CD4-positive, alpha-beta T cell treated with Interleukin-1 beta for 1 hour (primary cell): ENCODE measurements around the gene SREK1IP1.
"Not testable (repeated sequence)": the region's sequence is repeated elsewhere in the genome, so short reads cannot be mapped to it uniquely, and the experiment has no call there.

ENCODE experiments used
- DNase-seq, 2 donors: peaks; one replicate each; pipeline ENCODE4 v3.0.0-alpha.2; 2020 to 2022

Gene SREK1IP1

DNA sequence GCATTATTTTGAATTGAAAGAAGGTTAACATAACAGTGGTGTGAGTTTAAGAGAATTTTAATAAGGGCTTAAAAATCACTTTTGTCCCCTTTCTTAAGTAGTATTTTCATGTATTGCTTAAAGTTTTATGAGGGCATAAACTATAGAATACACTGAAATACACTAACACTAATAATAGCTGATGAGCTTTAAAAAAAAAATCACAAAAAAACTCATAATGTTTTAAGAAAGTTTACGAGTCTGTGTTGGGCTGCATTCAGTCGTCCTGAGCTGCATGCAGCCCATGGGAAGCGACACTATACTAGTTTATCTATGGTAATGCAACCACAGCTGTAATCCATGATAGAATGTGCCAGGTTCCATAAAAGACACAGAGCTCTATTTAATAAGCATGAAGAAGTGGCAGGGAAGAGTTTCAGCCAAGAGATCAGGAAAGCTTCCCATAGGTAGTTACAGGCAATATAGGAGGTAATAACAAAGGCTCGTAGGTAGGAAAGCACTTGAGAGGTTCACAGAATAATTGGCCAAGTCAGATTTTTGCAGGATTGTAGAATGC is 4.5 kb downstream of the SREK1IP1 start:
- no peak for DNase-seq

DNA sequence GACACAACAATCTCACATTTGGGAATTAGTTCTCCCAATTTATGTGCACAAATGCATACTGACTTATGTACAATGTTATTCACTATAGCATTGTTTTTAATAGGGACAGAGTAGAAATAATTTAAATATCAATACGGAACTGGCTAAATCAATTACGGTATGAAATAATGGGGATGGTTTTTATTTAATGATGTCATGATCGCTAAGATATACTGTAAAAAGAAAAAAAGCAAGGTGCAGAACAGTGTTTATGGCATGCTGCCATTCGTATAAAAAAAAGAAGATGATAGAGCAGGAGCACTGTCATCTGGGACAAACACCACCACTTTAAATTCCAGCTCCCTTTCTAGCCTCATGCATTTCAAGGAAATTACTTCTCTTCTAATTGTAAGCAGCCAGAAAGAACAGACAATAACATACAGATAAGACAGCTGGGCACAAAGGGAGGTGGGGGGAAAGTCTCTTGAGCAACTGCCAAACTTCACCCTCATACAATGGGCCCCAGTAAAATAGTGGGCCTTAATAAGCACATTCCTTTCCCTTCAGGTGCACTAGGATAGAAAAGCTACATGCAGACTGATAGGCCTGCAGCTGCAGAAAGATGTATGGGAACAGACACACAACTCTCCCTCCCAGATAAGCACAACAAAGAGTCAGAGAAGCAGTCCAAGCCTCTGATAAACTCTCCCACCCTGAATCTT is 8.4 kb downstream of the SREK1IP1 start:
- DNase-seq = no peak

DNA sequence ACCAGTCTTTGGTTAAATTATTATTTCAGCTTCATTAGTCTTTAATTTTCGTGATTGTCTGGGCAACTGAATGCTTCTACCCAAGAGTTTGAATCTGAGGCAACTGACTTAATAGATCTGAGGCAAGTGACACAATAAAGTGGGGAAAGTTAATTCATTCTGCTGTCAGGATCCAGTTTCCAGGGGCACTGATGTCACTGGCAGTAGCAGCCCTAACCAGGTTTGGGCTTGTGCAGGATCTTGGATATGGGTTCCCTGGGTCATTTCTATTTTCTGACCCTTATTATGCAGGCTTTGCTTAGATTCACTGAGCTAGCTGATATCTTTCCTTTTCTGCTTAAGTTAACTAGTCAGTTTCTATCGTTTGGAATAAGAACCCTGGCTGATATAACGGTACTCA is 9.6 kb downstream of the SREK1IP1 start:
- no peak for DNase-seq

DNA sequence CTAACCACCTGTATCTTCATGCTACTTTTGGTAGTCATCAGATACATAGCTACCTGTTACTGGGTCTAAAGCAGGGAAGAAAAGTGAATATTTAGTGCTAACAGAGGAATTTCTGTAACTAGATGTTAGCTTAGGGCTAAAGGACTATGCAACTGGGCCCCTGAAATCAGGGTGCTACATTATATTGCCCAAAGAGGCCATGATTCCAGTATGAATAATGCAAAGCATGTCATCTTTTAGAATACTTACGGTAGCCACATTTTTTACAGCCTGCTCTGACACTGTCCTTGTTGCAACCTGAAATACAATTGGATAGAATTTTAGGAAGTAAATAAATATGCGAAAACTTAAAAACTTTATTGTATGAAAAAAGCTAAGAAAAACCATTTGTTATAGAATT is 14.4 kb downstream of the SREK1IP1 start:
- no peak for DNase-seq

DNA sequence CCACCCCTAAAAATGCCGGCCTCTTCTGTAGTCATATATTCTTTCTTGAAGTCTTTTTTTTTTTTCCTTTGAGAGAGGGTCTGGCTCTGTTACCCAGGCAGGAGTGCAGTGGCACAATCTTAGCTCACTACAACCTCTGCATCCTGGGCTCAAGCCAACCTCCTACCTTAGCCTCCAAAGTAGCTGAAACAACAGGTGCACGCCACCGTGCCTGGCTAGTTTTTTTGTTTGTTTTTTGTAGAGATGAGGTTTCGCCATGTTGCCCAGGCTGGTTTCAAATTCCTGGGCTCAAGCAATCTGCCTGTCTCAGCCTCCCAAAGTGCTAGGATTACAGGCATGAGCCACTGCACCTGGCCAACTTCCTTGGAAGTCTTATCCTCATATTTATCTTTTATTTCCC is 19.1 kb downstream of the SREK1IP1 start:
- no peak for DNase-seq

DNA sequence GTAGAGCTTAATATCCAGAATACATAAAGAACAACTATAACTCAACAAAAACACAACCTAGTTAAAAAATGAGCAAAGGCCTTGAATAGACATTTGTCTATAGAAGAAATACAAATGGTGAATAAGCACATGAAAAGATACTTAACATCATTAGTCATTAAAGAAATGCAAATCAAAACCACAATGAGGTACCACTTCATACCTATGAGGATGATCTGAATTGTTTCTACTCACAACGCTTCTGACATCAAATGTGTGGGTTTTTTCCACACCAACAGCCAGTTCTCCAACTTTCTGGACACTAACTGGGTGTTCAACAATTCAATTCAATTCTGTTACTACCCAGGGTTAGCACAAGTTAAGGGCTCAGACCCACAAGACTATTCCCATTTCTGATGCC is 22.0 kb downstream of the SREK1IP1 start:
- DNase-seq = no peak

DNA sequence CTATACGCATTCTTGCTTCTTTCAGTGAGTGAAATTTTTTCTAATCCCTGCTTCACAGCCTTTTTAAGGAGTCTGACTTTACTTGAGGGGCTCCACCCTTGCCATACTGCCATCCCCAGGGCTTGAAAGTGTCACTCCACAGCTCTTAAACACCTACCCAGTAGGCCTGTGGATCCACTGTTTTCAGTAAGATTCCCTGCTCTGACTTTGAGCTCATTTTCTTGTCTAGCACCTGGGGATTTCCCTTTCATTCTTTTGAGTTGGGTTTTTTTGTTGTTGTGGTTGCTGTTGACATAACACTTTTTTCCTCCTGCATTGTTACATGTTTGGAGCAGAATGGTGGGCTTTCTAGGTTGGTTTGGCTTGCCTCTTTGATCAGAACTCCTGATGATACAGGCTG is 23.6 kb downstream of the SREK1IP1 start:
- no peak for DNase-seq

DNA sequence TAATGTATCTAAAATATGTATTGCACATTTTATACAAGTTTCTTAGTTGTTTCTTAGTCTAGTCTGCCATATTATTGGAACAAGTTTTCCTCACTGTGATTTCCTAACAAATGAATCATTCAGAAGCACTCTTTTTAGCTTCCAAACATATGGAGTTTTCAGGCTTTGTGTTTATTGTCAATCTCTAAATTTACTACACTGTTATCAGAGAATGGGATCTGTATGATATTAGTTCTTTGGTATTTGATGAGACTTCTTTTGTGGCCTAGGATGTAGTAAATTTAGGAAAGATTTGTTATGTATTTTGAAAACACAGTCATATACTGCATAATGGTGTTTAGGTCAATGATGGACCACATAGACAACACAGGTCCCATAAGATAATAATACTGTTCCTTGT is 25.7 kb downstream of the SREK1IP1 start:
- no peak for DNase-seq

DNA sequence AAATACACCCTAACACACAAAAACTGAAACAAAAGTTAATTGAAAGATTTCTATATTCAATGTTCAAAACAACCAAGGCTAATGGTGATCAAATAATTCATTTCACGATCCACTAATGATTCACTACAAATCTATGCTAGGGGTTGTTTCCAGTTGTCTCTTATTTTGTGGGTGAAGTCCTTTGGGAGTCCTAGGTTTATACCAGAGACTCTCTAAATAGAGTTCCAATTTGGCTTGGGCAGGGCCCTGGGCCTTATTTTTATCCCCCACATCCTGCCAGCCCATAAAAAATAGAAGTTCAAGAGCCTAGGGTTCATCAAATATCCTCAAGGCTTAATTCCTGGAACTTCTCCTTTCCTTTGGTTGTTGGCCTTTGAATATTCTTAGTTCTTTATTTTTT is 26.1 kb downstream of the SREK1IP1 start:
- no peak for DNase-seq

DNA sequence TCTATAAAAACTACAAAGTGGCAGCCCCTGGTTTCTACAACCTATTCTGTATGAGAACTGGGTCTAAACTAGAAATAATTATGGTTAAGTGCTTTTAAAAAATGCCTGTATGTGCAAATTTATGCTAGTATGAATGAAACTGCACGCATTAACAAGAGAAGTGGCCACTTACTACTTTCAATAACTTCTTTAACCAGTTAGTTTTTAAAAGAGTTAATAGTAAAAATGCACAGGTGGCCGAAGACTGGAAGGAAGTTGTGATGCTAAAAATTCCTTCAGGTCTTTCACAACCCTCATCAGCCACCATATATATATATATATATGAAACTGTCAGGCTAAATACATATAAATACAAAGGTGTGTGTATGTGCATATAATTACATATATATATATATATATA is 41.3 kb downstream of the SREK1IP1 start:
- DNase-seq = no peak

DNA sequence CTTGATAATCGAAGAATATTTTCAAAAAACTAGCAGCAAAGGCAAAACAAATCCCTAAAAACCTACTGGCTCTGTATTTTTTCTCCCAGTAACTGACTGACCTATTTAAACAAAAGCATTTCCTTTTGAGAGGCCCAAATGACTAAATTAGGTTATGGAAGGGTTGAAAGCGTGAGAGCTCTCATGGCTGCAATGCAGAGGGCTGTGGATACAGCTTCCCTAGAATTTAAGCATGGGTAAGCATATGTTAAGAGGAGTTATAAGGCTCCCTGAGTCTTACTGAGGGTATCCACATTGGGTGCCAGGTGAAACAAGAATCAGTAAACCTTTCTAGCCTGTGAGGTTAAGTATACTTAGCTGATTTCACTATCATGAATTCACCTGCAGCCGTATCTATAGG is 45.9 kb downstream of the SREK1IP1 start:
- no peak for DNase-seq

DNA sequence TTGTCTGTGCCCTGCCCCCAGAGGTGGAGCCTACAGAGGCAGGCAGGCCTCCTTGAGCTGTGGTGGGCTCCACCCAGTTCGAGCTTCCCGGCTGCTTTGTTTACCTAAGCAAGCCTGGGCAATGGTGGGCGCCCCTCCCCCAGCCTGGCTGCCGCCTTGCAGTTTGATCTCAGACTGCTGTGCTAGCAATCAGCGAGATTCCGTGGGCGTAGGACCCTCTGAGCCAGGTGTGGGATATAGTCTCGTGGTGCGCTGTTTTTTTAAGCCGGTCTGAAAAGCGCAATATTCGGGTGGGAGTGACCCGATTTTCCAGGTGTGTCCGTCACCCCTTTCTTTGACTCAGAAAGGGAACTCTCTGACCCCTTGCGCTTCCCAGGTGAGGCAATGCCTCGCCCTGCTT is 54.0 kb downstream of the SREK1IP1 start:
- not testable (repeated sequence) for DNase-seq

DNA sequence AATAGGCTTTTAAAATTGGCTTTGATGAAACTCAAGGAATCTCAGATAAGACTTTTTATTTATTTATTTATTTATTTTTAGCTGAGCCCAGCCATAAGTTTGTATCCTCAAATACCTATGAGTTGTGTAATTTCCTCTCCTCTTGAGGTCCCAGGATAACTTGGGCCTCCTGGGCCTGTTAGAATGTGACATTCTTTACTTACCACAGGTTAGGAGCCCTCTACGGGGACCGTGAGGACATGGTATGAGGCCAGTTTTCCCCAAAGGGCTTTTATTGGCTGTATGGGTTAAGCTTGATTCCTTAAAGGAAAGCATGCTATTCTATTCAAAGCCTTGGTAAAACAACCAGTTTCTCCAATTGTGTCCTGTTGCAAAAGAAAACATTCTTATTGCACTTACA is 61.3 kb downstream of the SREK1IP1 start:
- DNase-seq = no peak

DNA sequence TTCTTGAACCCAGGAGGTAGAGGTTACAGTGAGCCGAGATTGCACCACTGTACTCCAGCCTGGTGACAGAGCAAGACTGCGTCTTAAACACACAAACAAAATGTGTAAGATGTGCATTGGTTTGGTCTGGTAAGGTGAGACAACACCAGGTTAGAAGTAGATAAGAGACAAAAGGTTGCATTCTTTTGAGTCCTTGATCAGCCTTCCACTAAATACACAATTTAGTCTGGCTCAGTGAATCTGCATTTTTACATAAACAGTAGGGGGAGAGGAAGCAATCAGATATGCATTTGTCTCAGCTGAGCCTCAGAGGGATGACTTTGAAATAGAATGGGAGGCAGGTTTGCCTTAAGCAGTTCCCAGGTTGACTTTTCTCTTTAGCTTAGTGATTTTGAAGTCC is 62.4 kb downstream of the SREK1IP1 start:
- not testable (repeated sequence) for DNase-seq

DNA sequence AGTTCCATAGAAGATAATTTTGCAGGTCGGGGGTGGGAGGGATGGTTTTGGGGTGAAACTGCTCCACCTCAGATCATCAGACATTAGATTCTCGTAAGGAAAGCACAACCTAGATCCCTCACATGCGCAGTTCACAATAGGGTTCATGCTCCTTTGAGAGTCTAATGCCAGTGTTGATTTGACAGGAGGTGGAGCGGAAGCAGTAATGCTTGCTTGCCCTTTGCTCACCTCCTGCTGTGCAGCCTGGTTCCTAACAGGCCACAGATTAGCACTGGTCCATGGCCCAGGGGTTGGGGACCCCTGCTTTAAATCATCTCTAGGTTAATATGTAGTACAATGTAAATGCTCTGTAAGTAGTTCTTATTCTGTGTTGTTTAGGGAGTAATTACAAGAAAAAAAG is 67.7 kb downstream of the SREK1IP1 start:
- DNase-seq = no peak

DNA sequence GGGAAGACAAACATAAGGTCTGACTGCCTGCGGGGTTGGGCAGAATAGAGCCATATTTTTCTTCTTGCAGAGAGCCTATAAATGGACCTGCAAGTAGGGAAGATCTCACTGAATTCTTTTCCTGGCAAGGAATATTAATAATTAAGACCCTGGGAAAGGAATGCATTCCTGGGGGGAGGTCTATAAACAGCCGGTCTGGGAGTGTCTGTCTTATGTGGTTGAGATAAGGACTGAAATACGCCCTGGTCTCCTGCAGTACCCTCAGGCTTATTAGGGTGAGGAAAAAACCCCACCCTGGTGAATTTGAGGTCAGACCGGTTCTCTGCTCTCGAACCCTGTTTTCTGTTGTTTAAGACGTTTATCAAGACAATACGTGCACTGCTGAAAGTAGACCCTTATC is 72.1 kb downstream of the SREK1IP1 start:
- DNase-seq = not testable (repeated sequence)

DNA sequence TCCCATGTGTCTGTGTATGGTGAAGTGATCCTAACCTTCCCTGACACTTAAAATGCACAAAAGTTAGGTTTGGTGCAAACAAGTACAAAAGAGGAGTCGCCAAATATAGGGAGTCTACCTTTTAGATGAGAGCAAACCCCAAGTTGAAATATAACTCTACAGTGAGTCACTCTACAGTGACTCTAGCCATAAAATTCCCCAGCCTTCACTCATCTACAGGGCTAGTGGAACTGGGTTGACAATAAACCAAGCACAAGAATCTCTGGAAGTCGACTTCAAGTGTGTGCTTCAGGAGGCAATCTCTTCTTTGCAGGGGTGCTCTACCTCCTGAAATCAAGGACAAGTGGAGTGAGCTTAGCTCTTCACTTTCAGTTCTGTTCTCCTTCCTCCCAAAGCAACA is 74.9 kb downstream of the SREK1IP1 start:
- no peak for DNase-seq

DNA sequence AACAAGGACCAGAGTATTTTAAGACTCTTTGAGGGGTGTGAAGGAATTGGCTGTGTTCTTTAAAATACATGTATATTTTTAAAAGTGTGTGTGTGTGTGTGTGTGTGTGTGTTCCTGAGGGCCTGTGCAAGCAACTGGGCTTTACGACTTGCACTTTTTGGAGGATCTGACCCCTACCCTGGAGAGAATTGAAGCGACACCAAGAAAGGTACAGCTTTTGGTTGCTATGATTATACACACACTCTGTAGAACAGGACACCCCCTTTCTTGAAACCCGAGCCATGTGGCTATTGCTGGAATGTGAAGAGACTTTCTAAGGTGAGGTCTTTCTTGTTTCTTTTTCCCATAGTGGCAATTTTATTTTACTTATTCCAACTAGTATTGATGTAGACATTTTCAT is 77.2 kb downstream of the SREK1IP1 start:
- no peak for DNase-seq

DNA sequence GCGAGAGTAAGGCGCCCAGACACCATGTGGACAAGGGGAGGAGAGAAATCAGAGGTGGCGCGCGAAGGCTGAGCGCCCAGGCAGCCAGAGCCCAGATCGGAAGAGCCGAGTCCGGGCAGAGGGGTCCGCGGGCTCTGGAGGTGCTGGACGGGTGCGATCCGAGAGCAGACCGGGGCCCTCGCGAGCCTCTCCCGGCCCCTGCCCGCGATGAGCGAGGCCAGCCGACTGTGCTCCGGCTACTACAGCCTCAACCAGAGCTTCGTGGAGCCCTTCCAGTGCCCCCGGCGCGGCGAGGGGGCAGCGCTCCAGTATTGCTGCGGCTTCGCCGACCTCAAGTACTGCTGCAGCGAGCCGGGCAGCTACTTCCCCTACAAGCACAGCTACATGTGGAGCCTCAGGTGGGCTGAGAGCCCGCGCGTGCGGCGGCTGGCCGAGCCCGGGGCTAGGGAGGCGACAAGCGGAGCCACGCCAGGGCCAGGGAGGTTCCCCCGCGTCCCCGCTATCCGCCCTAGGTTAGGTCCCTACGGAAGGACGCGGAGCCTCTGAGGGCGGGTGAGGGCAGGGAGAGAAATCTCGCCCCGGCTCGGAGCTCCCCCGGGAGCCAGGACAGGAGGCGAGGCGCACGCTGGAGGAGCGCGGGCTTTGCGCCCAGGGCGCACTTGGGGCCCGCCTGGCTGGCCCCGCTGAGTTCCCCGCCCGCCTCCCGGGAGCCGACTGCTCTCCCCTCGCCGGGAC is 77.9 kb downstream of the SREK1IP1 start, which contains the start of gene SHISAL2B:
TSS of gene SHISAL2B (plus strand) at position 87 of the 735 bp plus-strand sequence. CDS start at position 208, 121 bp downstream.
- DNase-seq = no peak

DNA sequence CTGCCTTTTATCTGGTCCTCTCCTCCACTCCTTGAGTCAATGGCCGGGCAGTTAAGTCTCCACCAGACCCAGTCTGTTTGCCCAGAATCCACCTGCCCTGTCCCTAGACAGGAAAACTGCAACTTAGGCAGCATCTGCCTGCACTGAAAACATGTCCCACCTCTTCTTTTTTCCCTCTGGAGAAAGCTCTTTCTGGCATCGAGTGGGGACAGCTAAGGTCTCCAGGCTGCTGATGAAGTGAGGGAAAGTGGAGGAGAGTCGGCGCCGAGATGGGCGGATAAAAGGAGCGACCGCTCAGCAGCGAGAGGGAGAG is 78.4 kb downstream of the SREK1IP1 start:
- DNase-seq = no peak

DNA sequence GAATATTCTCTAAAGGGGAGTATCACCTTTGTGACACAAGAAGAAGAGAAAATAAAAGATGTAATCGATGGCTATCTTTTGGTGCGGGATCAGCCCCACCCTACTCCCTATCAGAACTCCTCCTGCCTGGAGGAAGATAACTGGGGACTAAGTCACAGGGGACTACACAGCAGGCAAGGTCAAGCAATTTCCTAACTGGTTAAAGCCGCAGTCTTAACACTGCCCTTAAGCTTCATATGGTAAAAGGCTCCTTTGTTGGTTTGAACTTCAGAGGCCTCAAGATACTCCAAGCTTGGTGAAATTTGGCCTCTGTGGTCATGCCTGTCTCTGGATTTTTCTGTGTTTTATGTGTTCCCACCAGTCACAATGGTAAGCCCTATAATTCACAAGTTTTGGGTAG is 79.5 kb downstream of the SREK1IP1 start:
- no peak for DNase-seq

DNA sequence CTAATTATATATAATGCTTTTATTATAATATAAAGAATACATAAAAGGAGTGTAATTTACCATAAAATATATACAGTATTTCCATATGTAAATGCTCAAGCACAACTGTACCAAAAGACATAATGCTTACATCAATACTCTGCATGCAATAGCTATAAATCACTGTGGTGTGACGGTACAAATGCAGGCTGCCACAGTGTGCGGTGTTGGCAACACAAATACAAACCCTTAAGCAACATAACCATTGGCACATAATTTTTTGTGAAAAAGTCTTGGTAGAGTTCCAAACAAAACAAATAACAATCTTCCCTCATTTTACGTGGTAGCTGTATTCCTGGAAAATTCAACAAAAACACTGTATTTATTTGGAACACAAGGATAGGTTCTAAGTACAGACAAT is 80.1 kb downstream of the SREK1IP1 start:
- no peak for DNase-seq

DNA sequence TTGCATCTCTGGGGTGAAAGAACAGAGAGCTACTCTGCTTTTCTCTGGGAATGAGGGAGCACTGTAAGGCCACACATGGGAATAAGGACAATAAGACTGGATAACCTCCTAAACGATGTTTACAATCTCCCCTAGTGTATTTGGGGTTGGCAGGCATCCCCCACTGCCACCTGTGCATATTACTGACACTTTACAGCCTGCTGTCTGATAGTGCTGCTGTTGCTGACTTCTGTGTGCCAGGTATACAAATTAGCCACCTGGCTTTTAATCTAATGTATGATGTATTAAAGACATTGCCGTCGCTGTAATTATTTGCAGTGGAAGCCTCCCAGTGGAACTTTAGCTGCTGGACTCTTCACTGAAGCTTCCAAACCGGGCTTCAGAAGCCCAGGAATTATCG is 82.6 kb downstream of the SREK1IP1 start:
- DNase-seq = no peak

DNA sequence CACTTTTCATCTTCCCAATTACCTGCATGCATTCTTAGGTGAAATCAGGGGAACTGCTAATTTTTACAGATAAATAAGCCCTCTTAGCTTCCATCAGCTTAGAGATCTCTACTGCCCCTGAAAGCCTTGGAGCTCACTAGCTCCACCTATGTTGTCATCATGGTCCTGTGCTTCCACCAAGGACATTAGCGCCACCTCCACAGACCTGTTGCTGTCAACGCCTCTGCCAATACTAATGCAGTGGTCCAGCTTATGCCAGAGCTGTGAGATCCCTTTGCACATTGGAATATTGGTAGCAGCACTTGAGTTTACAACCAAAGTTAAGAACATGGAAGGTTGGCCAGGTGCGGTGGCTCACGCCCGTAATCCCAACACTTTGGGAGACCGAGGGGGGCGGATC is 85.9 kb downstream of the SREK1IP1 start:
- no peak for DNase-seq

DNA sequence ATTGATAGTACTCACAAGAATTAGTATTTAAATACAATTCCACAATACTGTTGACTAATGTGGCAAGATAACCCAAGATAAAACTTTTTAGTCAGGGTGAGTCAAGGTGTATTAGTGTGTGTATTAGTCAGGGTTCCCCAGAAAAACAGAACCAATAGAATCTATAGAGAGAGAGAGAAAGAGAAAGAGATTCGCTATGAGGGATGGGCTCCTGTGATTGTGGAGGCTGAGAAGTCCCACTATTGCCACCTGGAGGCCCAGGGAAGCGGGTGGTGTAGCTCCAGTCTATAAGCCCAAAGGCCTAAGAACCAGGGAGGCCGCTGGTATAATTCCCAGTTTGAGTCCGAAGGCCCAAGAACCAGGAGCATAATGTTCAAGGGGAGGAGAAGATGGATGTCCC is 88.2 kb downstream of the SREK1IP1 start:
- DNase-seq = no peak
